ENCODE results near the gene GNG2. TPM values are rescaled to one million over a fixed set of nuclear protein-coding genes. Genes with fewer than 3 reads are reported as not detected.

The GNG2 gene
- total and polyA plus RNA-seq, 2 experiments from 2014 or later, result 5.0 to 13.7 TPM

- Histone ChIP-seq H2AFZ (no peak overlapping the region), H3K4me2 (no peak overlapping the region), H3K4me3 (no peak overlapping the region), H3K9me3 (ENCODE audit: low read depth) (no peaks in the 10 kb centered on the region), H3K36me3 (replicated peaks; ENCODE audit: insufficient read depth, low read depth) (no peaks in the 10 kb centered on the region), H3K9me2 (replicated peaks; ENCODE audit: insufficient read depth) (no peaks in the 10 kb centered on the region), H3K79me2 (no peaks in the 10 kb centered on the region), H3K27ac (no peak overlapping the region), H3K4me1 (ENCODE audit: insufficient read depth) (no peaks in the 10 kb centered on the region), H4K20me1 (ENCODE audit: insufficient read depth, poor library complexity, severe bottlenecking) (no peaks in the 10 kb centered on the region), H3K27me3 (no peaks in the 10 kb centered on the region)
- WGBS (ENCODE audit: low lambda C conversion rate, missing lambda C conversion rate), result 84% methylated on average over 9 of the region's 9 CpGs
- TF ChIP-seq EZH2phosphoT487 (IDR thresholded peaks at IDR 0.05; ENCODE audit: low read depth, severe bottlenecking, unreplicated experiment) (no peak), EZH2 (IDR thresholded peaks at IDR 0.05; ENCODE audit: borderline replicate concordance) (no peak), CTCF (IDR thresholded peaks at IDR 0.05; ENCODE audit: poor library complexity) (no peak)
- no peak for DNase-seq (ENCODE audit: low spot score)
Observed at GRCh38 chr14:51818748-51819380, 41.5 kb upstream of the GNG2 start.

GRCh38 chr14:51821822-51822221 is 38.6 kb upstream of the GNG2 start:
- Histone ChIP-seq H3K79me2 (no peaks in the 10 kb centered on the region), H3K27ac (no peak overlapping the region), H3K9me2 (replicated peaks; ENCODE audit: insufficient read depth) (no peaks in the 10 kb centered on the region), H3K27me3 (no peaks in the 10 kb centered on the region), H3K36me3 (replicated peaks; ENCODE audit: insufficient read depth, low read depth) (no peaks in the 10 kb centered on the region), H3K4me2 (no peak overlapping the region), H4K20me1 (ENCODE audit: insufficient read depth, poor library complexity, severe bottlenecking) (no peaks in the 10 kb centered on the region), H3K9me3 (ENCODE audit: low read depth) (no peaks in the 10 kb centered on the region), H2AFZ (no peak overlapping the region), H3K4me3 (no peak overlapping the region), H3K4me1 (ENCODE audit: insufficient read depth) (no peaks in the 10 kb centered on the region)
- TF ChIP-seq EZH2phosphoT487 (IDR thresholded peaks at IDR 0.05; ENCODE audit: low read depth, severe bottlenecking, unreplicated experiment), result no peak
- no peak for TF ChIP-seq EZH2 (IDR thresholded peaks at IDR 0.05; ENCODE audit: borderline replicate concordance)
- no peak for TF ChIP-seq CTCF (IDR thresholded peaks at IDR 0.05; ENCODE audit: poor library complexity)
- DNase-seq (ENCODE audit: low spot score), result no peak

GRCh38 chr14:51822499-51822898 is 37.9 kb upstream of the GNG2 start:
- Histone ChIP-seq H3K27ac (no peak overlapping the region), H3K9me2 (replicated peaks; ENCODE audit: insufficient read depth) (no peaks in the 10 kb centered on the region), H3K9me3 (ENCODE audit: low read depth) (no peaks in the 10 kb centered on the region), H3K27me3 (peaks cover 5% of the 10 kb centered on the region), H2AFZ (no peak overlapping the region), H3K4me1 (ENCODE audit: insufficient read depth) (no peaks in the 10 kb centered on the region), H3K4me3 (no peak overlapping the region), H3K36me3 (replicated peaks; ENCODE audit: insufficient read depth, low read depth) (no peaks in the 10 kb centered on the region), H3K4me2 (no peak overlapping the region), H3K79me2 (no peaks in the 10 kb centered on the region), H4K20me1 (ENCODE audit: insufficient read depth, poor library complexity, severe bottlenecking) (no peaks in the 10 kb centered on the region)
- 59% methylated on average over 2 of the region's 2 CpGs for WGBS (ENCODE audit: low lambda C conversion rate, missing lambda C conversion rate)
- DNase-seq (ENCODE audit: low spot score), result no peak
- no peak for TF ChIP-seq EZH2 (IDR thresholded peaks at IDR 0.05; ENCODE audit: borderline replicate concordance)
- TF ChIP-seq EZH2phosphoT487 (IDR thresholded peaks at IDR 0.05; ENCODE audit: low read depth, severe bottlenecking, unreplicated experiment), result no peak
- TF ChIP-seq CTCF (IDR thresholded peaks at IDR 0.05; ENCODE audit: poor library complexity), result no peak

Measured in hepatocyte (in vitro differentiated cells).